K562 (cell line): ENCODE measurements around the gene HOXA5. TPM values are rescaled to one million over a fixed set of nuclear protein-coding genes. Genes with fewer than 3 reads are reported as not detected.

Experiments
- ATAC-seq: fragments of 200-7000 bp; cut with Tn5 transposase; 3 replicates; pipeline ENCODE4 v1.9.1; 2020; ENCODE audit warnings: moderate library complexity
- BruUV-seq: library from RNA; stranded (reverse); fragments of 400-500 nt; replicated peaks from 2 replicates; lab custom pipeline; 2021; lab: Mats Ljungman, UMichigan
- CTCF ChIA-PET: fragments of 300-600 bp; formaldehyde crosslinking; extraction: SDS; loops from one replicate; lab custom pipeline; 2021; ENCODE audit warnings: low intra/inter-chr PET ratio; lab: Yijun Ruan, JAX
- POLR2A ChIA-PET: fragments of 300-600, 350-650 bp; sonication (Branson Sonifier 250); formaldehyde crosslinking; extraction: SDS; loops from one replicate; lab custom pipeline; 2021; ENCODE audit warnings: antibody characterized with exemption, inconsistent platforms; lab: Yijun Ruan, JAX
- DNase-seq, 4 experiments: peaks; one replicate each; pipeline versions ENCODE4 v3.0.0 to v3.0.0-alpha.2; 2011 to 2018; ENCODE audit warnings: low spot score in 3 of 4, mixed read lengths in 3 of 4; ENCODE audit errors: extremely low read depth in 1 of 4
- FAIRE-seq: peaks from 2 replicates; lab custom pipeline; 2011; peaks lifted over from hg19 to GRCh38; lab: Jason Lieb, UNC
- H2AFZ ChIP-seq: 2 replicates; pipeline ENCODE4 v1.6.0; 2011; ENCODE audit warnings: low read depth, low read length, control low read depth, inconsistent platforms
- H3K27ac ChIP-seq: fragments of 200-600 bp; 3 replicates; pipeline ENCODE4 v1.8.0; 2011; ENCODE audit warnings: low read depth, mild to moderate bottlenecking, control low read depth, inconsistent platforms, low read length, moderate library complexity, mixed read lengths; ENCODE audit errors: extremely low read depth
- H3K27me3 ChIP-seq, 2 experiments: fragments of 300-600 bp in 1 of 2; 2 replicates in 1 of 2; 3 replicates in 1 of 2; pipeline versions ENCODE4 v1.6.0 to v1.8.0; 2011; ENCODE audit warnings: inconsistent platforms in 2 of 2, low read length in 2 of 2, mild to moderate bottlenecking in 1 of 2, mixed read lengths in 1 of 2, moderate library complexity in 1 of 2; ENCODE audit not compliant: control insufficient read depth in 2 of 2, insufficient read depth in 2 of 2
- H3K36me3 ChIP-seq: fragments of 300-600 bp; 3 replicates; pipeline ENCODE4 v1.8.0; 2011; ENCODE audit warnings: mild to moderate bottlenecking, low read length, inconsistent platforms; ENCODE audit not compliant: control insufficient read depth, insufficient read depth
- H3K4me1 ChIP-seq, 2 experiments: fragments of 200-600 bp in 1 of 2; replicated peaks in 1 of 2; 2 replicates in 1 of 2; 3 replicates in 1 of 2; pipeline versions ENCODE4 v1.5.1 to v1.8.0; 2011; ENCODE audit warnings: inconsistent platforms in 2 of 2, low read length in 2 of 2, mild to moderate bottlenecking in 1 of 2, mixed read lengths in 1 of 2, moderate library complexity in 1 of 2; ENCODE audit not compliant: control insufficient read depth in 2 of 2, insufficient read depth in 2 of 2
- H3K4me2 ChIP-seq: 2 replicates; pipeline ENCODE4 v1.6.1; 2011; ENCODE audit warnings: low read length, control low read depth, inconsistent platforms, mixed read lengths; ENCODE audit not compliant: insufficient read depth
- H3K4me3 ChIP-seq: fragments of 200-600 bp; sonication (generic), shearing (Covaris generic); 2 replicates; pipeline ENCODE4 v1.5.1; 2016; ENCODE audit warnings: control low read depth, inconsistent platforms
- H3K79me2 ChIP-seq: fragments of 200-600 bp; 3 replicates; pipeline ENCODE4 v1.8.0; 2011; ENCODE audit warnings: low read length, inconsistent platforms; ENCODE audit not compliant: control insufficient read depth, insufficient read depth
- H3K9ac ChIP-seq, 2 experiments: 2 replicates each; pipeline versions ENCODE4 v1.6.0 to v1.6.1; 2011; ENCODE audit warnings: low read depth in 2 of 2, low read length in 2 of 2, control low read depth in 1 of 2, inconsistent platforms in 1 of 2, mild to moderate bottlenecking in 1 of 2, mixed read lengths in 1 of 2; ENCODE audit not compliant: insufficient read depth in 1 of 2
- H3K9me1 ChIP-seq: one replicate; pipeline ENCODE4 v1.6.0; 2011; ENCODE audit warnings: inconsistent platforms, mild to moderate bottlenecking, low read length, moderate library complexity; ENCODE audit not compliant: control insufficient read depth, insufficient read depth
- H3K9me3 ChIP-seq: replicated peaks from 2 replicates; pipeline ENCODE4 v1.5.1; 2011; ENCODE audit warnings: low read depth, low read length, inconsistent platforms; ENCODE audit not compliant: control insufficient read depth, insufficient read depth
- H4K20me1 ChIP-seq: replicated peaks from 2 replicates; pipeline ENCODE4 v1.6.1; 2011; ENCODE audit warnings: low read length, inconsistent platforms, mixed read lengths; ENCODE audit not compliant: control insufficient read depth, insufficient read depth
- BACH1 ChIP-seq: fragments of 200-800 bp; sonication (Bioruptor generic); IDR thresholded peaks from 2 replicates; pipeline ENCODE4 v1.6.1; 2016; ENCODE audit warnings: missing genetic modification characterization, missing compliant biosample characterization
- BHLHE40 ChIP-seq: IDR thresholded peaks from 2 replicates; pipeline ENCODE4 v1.6.1; 2011; ENCODE audit warnings: low read length, improper control_type of control experiment
- CHD1 ChIP-seq: fragments of 200-600 bp; sonication (generic); IDR thresholded peaks from one replicate; pipeline ENCODE4 v1.6.1; 2012; ENCODE audit warnings: mild to moderate bottlenecking, moderate library complexity, low read length, inconsistent platforms
- KAT7 ChIP-seq: sonication (generic); formaldehyde crosslinking; IDR thresholded peaks from 2 replicates; pipeline ENCODE4 v1.8.0; 2022; ENCODE audit warnings: missing genetic modification reagents, mild to moderate bottlenecking, borderline replicate concordance
- MTA2 ChIP-seq: fragments of 450-650 bp; IDR thresholded peaks from 2 replicates; pipeline ENCODE4 v1.6.1; 2016; ENCODE audit warnings: low read depth
- NCOR1 ChIP-seq: fragments of 450-650 bp; IDR thresholded peaks from 2 replicates; pipeline ENCODE4 v1.6.1; 2016; ENCODE audit warnings: mild to moderate bottlenecking, moderate library complexity
- NFE2 ChIP-seq: IDR thresholded peaks from 2 replicates; pipeline ENCODE4 v1.6.1; 2014; ENCODE audit warnings: antibody characterized with exemption, low read depth
- PML ChIP-seq: IDR thresholded peaks from 2 replicates; pipeline ENCODE4 v1.6.1; 2012; ENCODE audit warnings: low read length, inconsistent platforms
- POLR2AphosphoS5 ChIP-seq: IDR thresholded peaks from 2 replicates; pipeline ENCODE4 v1.6.1; 2011; ENCODE audit warnings: mild to moderate bottlenecking, low read depth, low read length, moderate library complexity; ENCODE audit not compliant: control insufficient read depth, insufficient read depth
- RFX5 ChIP-seq: IDR thresholded peaks from 2 replicates; pipeline ENCODE4 v1.6.1; 2011; ENCODE audit warnings: low read depth, mild to moderate bottlenecking, improper control_type of control experiment, low read length
- TCFL5 ChIP-seq: fragments of 250-450 bp; sonication (Bioruptor Pico); conservative IDR thresholded peaks from 2 replicates; pipeline ENCODE4 v1.6.1; 2021; ENCODE audit warnings: mild to moderate bottlenecking, moderate library complexity, matching md5 sums
- ZNF165 ChIP-seq: fragments of 250-450 bp; sonication (Bioruptor Pico); IDR thresholded peaks from 2 replicates; pipeline ENCODE4 v1.4.0; 2020; ENCODE audit warnings: borderline replicate concordance
- WGBS: fragments of 100-300 bp; shearing (Covaris generic); methylation state at CpG from one replicate; pipeline ENCODE4 v1.1.6; 2016; ENCODE audit warnings: low coverage, mixed read lengths; ENCODE audit not compliant: insufficient coverage; ENCODE audit errors: missing lambda C conversion rate; 5-methylcytosine and 5-hydroxymethylcytosine counted together
- in situ Hi-C: fragments of 300-500 bp; cut with MboI; formaldehyde crosslinking; loops from 4 replicates; pipeline ENCODE4 v1.15.0; 2018; ENCODE audit warnings: inconsistent platforms, mixed read lengths
- intact Hi-C: fragments of 100-400 bp; cut with micrococcal nuclease; formaldehyde crosslinking; loops from 2 replicates; pipeline ENCODE4 v1.14.2; 2022
- polyA plus RNA-seq, 8 experiments: library from polyadenylated mRNA; depleted of rRNA in 4 of 8; stranded (reverse) in 5 of 8; unstranded in 3 of 8; fragments of >200 nt; fragmentation: Nextera tagmentation in 2 of 8; fragmentation: Illumina TruSeq in 1 of 8; extraction: Ambion mirVana in 2 of 8; extraction: Trizol in 1 of 8; gene quantifications; 2 replicates each; pipeline versions ENCODE4 v1.2.1 to v1.2.3, GENCODE V29; 2011 to 2014; ENCODE audit warnings: inconsistent platforms in 1 of 8, missing spikeins in 1 of 8
- total RNA-seq, 7 experiments: library from RNA; depleted of rRNA in 6 of 7; stranded (reverse); fragments of >200 nt in 6 of 7; fragmentation: Illumina TruSeq in 2 of 7; extraction: Trizol in 2 of 7; gene quantifications; 2 replicates each; pipeline versions ENCODE4 v1.2.1 to v1.2.3, GENCODE V29; 2011 to 2021; ENCODE audit warnings: low replicate concordance in 1 of 7
- TF ChIP-seq, protein P1 (sequence below): fragments of 250-450 bp; sonication (Bioruptor Pico); IDR thresholded peaks from 2 replicates; pipeline ENCODE4 v1.5.0; 2021; ENCODE audit warnings: mild to moderate bottlenecking, moderate library complexity
- TF ChIP-seq, protein P2 (sequence below): sonication (generic); formaldehyde crosslinking; IDR thresholded peaks from 2 replicates; pipeline ENCODE4 v1.8.0; 2023; ENCODE audit warnings: missing genetic modification reagents, mild to moderate bottlenecking, borderline replicate concordance

The HOXA5 gene
- total and polyA plus RNA-seq, 9 of the 15 experiments (the other 6 are each of a cell fraction or from before 2014, with no cell fraction given) = 0.13 TPM; not detected in 8

DNA sequence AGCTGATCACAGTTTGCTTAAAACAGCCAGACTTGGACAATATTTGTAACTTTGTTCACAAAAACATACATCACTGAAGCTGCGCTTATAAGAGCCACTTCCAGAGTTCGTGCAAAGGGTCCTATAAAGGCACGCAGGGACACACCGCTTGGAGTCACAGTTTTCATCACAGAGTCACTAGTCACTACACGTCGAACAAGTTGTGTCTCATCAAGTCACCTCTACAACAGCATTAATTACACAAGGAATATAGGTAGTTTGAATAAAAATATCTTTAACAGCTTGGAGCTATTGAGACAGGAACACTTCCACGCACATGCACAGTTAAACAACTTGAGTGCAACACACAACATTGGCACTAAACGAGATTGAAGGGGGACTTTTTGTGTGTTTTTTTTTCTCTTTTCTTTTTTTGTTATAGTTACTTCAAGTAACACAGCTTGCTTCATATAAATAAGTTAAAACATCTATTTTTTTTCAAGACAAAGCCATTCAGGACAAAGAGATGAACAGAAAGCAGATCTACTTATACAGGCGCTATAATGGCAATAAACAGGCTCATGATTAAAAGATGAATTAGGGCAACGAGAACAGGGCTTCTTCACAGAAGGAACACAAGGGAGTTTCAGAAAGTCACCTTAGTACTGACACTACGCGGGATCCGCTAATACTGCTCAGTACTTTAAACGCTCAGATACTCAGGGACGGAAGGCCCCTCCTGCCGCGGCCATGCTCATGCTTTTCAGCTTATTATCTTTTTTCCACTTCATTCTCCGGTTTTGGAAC, 2.2 kb downstream of the HOXA5 start:
- Histone ChIP-seq H3K9me1 (no peaks in the 10 kb centered on the region), H2AFZ (no peak overlapping the region), H3K27ac (no peak overlapping the region), H3K36me3 (no peaks in the 10 kb centered on the region), H3K4me3 (no peak overlapping the region), H3K9ac (no peak overlapping the region), H4K20me1 (no peaks in the 10 kb centered on the region), H3K4me1 (peaks cover under 1 to 20% of the 10 kb centered on the region in 2 experiments; a peak in 2 of 5 replicates), H3K27me3 (peaks cover 28 to 80% of the 10 kb centered on the region in 2 experiments), H3K79me2 (no peaks in the 10 kb centered on the region), H3K4me2 (no peak overlapping the region)
- 12% methylated on average over 18 of the region's 18 CpGs for WGBS
- POLR2A ChIA-PET = no interaction called here
- FAIRE-seq = no peak
- intact Hi-C loops (no loop called here), in situ Hi-C loops (loop anchor here (10.0 kb wide), 1 partner anchor 287 kb away; no protein-coding TSS in a partner anchor)
- no TSS peak for BruUV-seq
- no peak for ATAC-seq
- DNase-seq = no peak
- TF ChIP-seq PML = no peak
- no peak for TF ChIP-seq RFX5
- TF ChIP-seq KAT7 (CRISPR knock-in tag) = no peak
- no peak for TF ChIP-seq BACH1 (tag)
- TF ChIP-seq POLR2AphosphoS5 = no peak
- no peak for TF ChIP-seq NCOR1
- TF ChIP-seq, protein P1, sequence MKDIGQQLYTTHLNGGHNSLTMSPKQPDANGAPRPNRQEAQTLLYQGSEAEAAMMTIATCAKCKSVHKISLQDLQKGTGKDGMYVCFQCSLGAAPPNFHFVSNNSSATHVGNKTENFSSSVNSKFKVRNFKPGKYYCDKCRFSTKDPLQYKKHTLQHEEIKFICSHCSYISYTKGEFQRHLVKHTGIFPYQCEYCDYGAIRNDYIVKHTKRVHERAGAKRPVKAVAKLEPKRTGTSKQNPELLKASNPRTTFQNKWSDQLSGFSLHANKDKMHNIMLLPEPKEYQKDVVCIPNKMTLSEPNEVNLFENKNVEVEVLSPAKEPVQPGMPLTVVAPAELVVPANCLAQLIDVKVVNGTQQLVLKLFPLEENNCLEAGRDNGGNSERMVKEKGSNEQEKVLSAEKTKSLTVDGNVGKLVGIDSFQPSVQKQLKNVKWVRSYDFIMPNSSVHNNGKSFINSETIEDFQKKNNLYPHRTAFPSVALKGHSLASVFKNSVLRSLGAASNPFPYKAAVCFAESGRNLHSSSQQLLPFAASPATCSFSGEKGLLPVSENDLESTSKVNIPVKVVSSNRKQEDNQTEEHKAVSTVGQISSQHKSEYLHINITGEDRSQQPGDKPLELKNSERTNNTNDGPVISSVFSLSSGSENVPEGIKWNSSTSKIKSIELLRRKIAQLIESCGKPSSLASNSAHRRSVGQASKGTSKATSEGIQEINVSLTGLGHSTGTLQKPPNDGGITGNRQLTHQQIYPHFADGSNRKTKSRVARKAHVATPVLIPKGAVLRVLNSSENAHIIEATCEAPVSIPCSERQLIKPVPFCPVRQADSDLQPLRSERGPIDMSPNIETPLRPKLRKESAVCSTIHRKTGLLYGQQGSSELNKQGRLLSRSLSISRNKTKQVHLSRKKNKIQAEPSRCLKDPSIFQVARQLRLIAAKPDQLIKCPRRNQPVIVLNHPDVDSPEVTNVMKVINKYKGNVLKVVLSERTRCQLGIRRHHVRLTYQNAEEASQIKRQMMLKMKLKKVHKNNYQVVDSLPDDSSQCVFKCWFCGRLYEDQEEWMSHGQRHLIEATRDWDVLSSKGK (CRISPR knock-in tag) = no peak
- TF ChIP-seq CHD1 = no peak
- TF ChIP-seq ZNF165 (CRISPR knock-in tag) = no peak
- TF ChIP-seq NFE2 = no peak
- no peak for TF ChIP-seq BHLHE40
- no peak for TF ChIP-seq TCFL5
- TF ChIP-seq MTA2 = no peak
- TF ChIP-seq, protein P2, sequence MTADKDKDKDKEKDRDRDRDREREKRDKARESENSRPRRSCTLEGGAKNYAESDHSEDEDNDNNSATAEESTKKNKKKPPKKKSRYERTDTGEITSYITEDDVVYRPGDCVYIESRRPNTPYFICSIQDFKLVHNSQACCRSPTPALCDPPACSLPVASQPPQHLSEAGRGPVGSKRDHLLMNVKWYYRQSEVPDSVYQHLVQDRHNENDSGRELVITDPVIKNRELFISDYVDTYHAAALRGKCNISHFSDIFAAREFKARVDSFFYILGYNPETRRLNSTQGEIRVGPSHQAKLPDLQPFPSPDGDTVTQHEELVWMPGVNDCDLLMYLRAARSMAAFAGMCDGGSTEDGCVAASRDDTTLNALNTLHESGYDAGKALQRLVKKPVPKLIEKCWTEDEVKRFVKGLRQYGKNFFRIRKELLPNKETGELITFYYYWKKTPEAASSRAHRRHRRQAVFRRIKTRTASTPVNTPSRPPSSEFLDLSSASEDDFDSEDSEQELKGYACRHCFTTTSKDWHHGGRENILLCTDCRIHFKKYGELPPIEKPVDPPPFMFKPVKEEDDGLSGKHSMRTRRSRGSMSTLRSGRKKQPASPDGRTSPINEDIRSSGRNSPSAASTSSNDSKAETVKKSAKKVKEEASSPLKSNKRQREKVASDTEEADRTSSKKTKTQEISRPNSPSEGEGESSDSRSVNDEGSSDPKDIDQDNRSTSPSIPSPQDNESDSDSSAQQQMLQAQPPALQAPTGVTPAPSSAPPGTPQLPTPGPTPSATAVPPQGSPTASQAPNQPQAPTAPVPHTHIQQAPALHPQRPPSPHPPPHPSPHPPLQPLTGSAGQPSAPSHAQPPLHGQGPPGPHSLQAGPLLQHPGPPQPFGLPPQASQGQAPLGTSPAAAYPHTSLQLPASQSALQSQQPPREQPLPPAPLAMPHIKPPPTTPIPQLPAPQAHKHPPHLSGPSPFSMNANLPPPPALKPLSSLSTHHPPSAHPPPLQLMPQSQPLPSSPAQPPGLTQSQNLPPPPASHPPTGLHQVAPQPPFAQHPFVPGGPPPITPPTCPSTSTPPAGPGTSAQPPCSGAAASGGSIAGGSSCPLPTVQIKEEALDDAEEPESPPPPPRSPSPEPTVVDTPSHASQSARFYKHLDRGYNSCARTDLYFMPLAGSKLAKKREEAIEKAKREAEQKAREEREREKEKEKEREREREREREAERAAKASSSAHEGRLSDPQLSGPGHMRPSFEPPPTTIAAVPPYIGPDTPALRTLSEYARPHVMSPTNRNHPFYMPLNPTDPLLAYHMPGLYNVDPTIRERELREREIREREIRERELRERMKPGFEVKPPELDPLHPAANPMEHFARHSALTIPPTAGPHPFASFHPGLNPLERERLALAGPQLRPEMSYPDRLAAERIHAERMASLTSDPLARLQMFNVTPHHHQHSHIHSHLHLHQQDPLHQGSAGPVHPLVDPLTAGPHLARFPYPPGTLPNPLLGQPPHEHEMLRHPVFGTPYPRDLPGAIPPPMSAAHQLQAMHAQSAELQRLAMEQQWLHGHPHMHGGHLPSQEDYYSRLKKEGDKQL (CRISPR knock-in tag) = no peak
- TF ChIP-seq, all 486 proteins: peak for 0
- CTCF ChIA-PET = interaction anchor here (0.6 kb wide), 1 partner anchor 830 kb away, joined by 5 read pairs; no protein-coding TSS in a partner anchor
- no peaks in the 10 kb centered on the region for H3K9me3 ChIP-seq
